Astrocyte (in vitro differentiated cells and primary cell): ENCODE results near the gene RHD. TPM values are rescaled to one million over a fixed set of nuclear protein-coding genes. Genes with fewer than 3 reads are reported as not detected.
"Not testable (repeated sequence)": the region's sequence is repeated elsewhere in the genome, so short reads cannot be mapped to it uniquely, and the experiment has no call there.

Source experiments
- DNase-seq: peaks from one replicate; pipeline ENCODE4 v3.0.0-alpha.2; 2010; ENCODE audit warnings: low read depth
- FAIRE-seq: peaks from 2 replicates; lab custom pipeline; 2011; peaks lifted over from hg19 to GRCh38; lab: Jason Lieb, UNC
- H2AFZ ChIP-seq: 2 replicates; pipeline ENCODE4 v1.6.0; 2012; ENCODE audit warnings: low read depth, low read length, inconsistent platforms
- H3K27ac ChIP-seq: 2 replicates; pipeline ENCODE4 v1.5.1; 2011; ENCODE audit warnings: low read depth, low read length, inconsistent platforms
- H3K27me3 ChIP-seq: 2 replicates; pipeline ENCODE4 v1.6.0; 2011; ENCODE audit warnings: low read length, inconsistent platforms; ENCODE audit not compliant: insufficient read depth
- H3K36me3 ChIP-seq: 2 replicates; pipeline ENCODE4 v1.5.1; 2011; ENCODE audit warnings: low read length, inconsistent platforms; ENCODE audit not compliant: insufficient read depth
- H3K4me1 ChIP-seq: 2 replicates; pipeline ENCODE4 v1.5.1; 2011; ENCODE audit warnings: low read length, inconsistent platforms; ENCODE audit not compliant: insufficient read depth
- H3K4me2 ChIP-seq: 2 replicates; pipeline ENCODE4 v1.6.0; 2012; ENCODE audit warnings: low read length, inconsistent platforms
- H3K4me3 ChIP-seq: 2 replicates; pipeline ENCODE4 v1.5.1; 2011; ENCODE audit warnings: low read depth, mild to moderate bottlenecking, low read length, inconsistent platforms; ENCODE audit not compliant: insufficient read depth
- H3K79me2 ChIP-seq: 2 replicates; pipeline ENCODE4 v1.6.0; 2012; ENCODE audit warnings: mild to moderate bottlenecking, low read length, inconsistent platforms; ENCODE audit not compliant: insufficient read depth
- H3K9ac ChIP-seq: 2 replicates; pipeline ENCODE4 v1.6.0; 2012; ENCODE audit warnings: mild to moderate bottlenecking, low read length, inconsistent platforms
- H3K9me3 ChIP-seq: 2 replicates; pipeline ENCODE4 v1.5.1; 2012; ENCODE audit warnings: low read depth, mild to moderate bottlenecking, low read length, inconsistent platforms; ENCODE audit not compliant: insufficient read depth
- H4K20me1 ChIP-seq: 2 replicates; pipeline ENCODE4 v1.6.0; 2012; ENCODE audit warnings: low read length, inconsistent platforms; ENCODE audit not compliant: insufficient read depth
- H3K27ac Mint-ChIP-seq: one replicate; pipeline ENCODE4 v1.8.0; 2021; ENCODE audit warnings: mild to moderate bottlenecking, mixed read lengths; ENCODE audit not compliant: unreplicated experiment
- H3K27me3 Mint-ChIP-seq: one replicate; pipeline ENCODE4 v1.8.0; 2021; ENCODE audit warnings: low read depth, mixed read lengths; ENCODE audit not compliant: unreplicated experiment
- H3K36me3 Mint-ChIP-seq: one replicate; pipeline ENCODE4 v1.8.0; 2021; ENCODE audit warnings: low read depth, mixed read lengths; ENCODE audit not compliant: unreplicated experiment
- H3K4me1 Mint-ChIP-seq: one replicate; pipeline ENCODE4 v1.8.0; 2021; ENCODE audit warnings: low read depth, mixed read lengths; ENCODE audit not compliant: unreplicated experiment
- H3K4me3 Mint-ChIP-seq: one replicate; pipeline ENCODE4 v1.8.0; 2021; ENCODE audit warnings: mild to moderate bottlenecking, moderate library complexity, mixed read lengths; ENCODE audit not compliant: unreplicated experiment
- H3K9me3 Mint-ChIP-seq: one replicate; pipeline ENCODE4 v1.8.0; 2021; ENCODE audit warnings: mild to moderate bottlenecking, mixed read lengths; ENCODE audit not compliant: unreplicated experiment
- total RNA-seq: library from RNA; stranded (reverse); gene quantifications from 2 replicates; pipeline ENCODE4 v1.2.1, GENCODE V29; 2021

Gene RHD
- total RNA-seq, 1 donor from 2014 or later = not detected

DNA sequence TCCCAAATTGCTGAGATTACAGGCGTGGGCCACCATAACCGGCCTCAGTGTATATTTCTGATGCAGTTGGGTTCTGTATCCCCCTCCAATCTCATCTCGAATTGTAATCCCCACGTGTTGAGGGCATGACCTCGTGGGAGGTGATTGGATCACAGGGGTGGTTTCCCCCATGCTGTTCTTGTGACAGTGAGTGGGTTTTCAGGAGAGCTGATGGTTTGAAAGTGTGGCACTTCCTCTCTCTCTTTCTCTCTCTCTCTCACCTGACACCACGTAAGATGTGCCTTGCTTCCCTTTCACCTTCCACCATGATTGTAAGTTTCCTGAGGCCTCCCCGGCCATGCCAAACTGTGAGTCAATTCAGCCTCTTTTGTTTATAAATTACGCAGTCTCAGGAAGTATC is 24.2 kb downstream of the RHD start:
- not testable (repeated sequence) for H3K4me3 ChIP-seq, DNase-seq, H3K9ac ChIP-seq, H3K27me3 Mint-ChIP-seq, H3K27ac ChIP-seq, H3K27me3 ChIP-seq, H3K9me3 ChIP-seq, H3K27ac Mint-ChIP-seq, H3K4me1 Mint-ChIP-seq, H3K4me1 ChIP-seq, H2AFZ ChIP-seq, FAIRE-seq, H4K20me1 ChIP-seq, H3K36me3 Mint-ChIP-seq, H3K4me3 Mint-ChIP-seq, H3K4me2 ChIP-seq, H3K9me3 Mint-ChIP-seq, H3K36me3 ChIP-seq, H3K79me2 ChIP-seq

DNA sequence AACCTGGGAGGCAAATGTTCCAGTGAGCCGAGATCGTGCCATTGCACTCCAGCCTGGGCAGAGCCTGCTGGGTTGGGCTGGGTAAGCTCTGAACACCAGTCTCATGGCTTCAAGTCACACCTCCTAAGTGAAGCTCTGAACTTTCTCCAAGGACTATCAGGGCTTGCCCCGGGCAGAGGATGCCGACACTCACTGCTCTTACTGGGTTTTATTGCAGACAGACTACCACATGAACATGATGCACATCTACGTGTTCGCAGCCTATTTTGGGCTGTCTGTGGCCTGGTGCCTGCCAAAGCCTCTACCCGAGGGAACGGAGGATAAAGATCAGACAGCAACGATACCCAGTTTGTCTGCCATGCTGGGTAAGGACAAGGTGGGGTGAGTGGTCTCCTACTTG is 28.4 kb downstream of the RHD start:
- not testable (repeated sequence) for H3K27me3 ChIP-seq, H3K9me3 ChIP-seq, H3K36me3 ChIP-seq, H2AFZ ChIP-seq, H3K4me3 Mint-ChIP-seq, H3K4me1 Mint-ChIP-seq, H3K36me3 Mint-ChIP-seq, H3K4me2 ChIP-seq, H3K27ac ChIP-seq, H3K27ac Mint-ChIP-seq, DNase-seq, H3K9ac ChIP-seq, H3K27me3 Mint-ChIP-seq, FAIRE-seq, H3K4me3 ChIP-seq, H3K79me2 ChIP-seq, H3K4me1 ChIP-seq, H4K20me1 ChIP-seq, H3K9me3 Mint-ChIP-seq

DNA sequence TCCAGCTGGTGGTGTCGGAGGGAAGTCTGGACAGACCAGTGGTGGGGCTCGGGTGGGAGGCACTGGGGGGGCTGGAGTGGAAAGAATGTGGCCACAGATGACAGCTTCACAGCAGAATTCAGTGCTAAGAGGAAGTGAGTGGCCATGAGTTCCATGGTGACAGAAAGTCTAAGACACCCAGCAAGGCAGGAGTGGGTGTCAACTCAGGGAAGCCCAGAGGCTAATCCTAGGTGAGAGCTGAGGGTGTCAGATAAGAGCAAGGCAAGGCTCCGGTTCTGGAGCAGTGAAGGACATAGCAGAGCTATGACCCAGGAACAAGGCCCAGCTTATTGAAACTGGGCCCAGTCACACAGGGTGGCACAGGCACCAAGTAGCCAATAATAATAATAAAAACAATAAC is 30.0 kb downstream of the RHD start:
- not testable (repeated sequence) for H3K27ac ChIP-seq, H3K4me2 ChIP-seq, H4K20me1 ChIP-seq, H3K79me2 ChIP-seq, H2AFZ ChIP-seq, H3K4me1 Mint-ChIP-seq, H3K27ac Mint-ChIP-seq, H3K4me3 Mint-ChIP-seq, H3K36me3 ChIP-seq, H3K27me3 Mint-ChIP-seq, H3K4me3 ChIP-seq, H3K36me3 Mint-ChIP-seq, H3K9me3 ChIP-seq, H3K4me1 ChIP-seq, H3K27me3 ChIP-seq, H3K9ac ChIP-seq, H3K9me3 Mint-ChIP-seq, DNase-seq, FAIRE-seq

DNA sequence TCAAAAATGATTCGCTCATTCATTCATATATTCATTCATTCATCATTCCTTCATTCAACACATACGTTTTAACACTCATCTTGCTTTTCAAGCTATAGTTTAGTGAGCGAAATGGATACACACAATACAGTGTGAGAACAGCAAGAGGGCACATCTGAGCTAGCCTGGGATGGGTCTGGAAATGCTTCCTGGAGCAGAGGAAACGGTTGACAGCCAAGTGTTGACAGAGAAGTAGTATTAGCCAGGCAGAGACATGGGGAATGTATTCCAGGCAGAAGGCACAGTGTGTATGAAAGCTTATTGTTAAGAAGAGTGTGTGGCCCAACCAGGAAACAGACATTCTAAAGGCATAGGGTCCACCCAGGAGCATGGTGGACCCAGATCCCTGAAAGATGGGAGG is 32.6 kb downstream of the RHD start:
- not testable (repeated sequence) for H3K4me1 Mint-ChIP-seq, H2AFZ ChIP-seq, H3K9me3 ChIP-seq, H3K4me3 ChIP-seq, H3K79me2 ChIP-seq, H3K27me3 Mint-ChIP-seq, FAIRE-seq, H3K36me3 ChIP-seq, H3K27me3 ChIP-seq, H3K4me2 ChIP-seq, H3K9ac ChIP-seq, H3K4me1 ChIP-seq, H3K9me3 Mint-ChIP-seq, H4K20me1 ChIP-seq, DNase-seq, H3K27ac ChIP-seq, H3K4me3 Mint-ChIP-seq, H3K36me3 Mint-ChIP-seq, H3K27ac Mint-ChIP-seq

DNA sequence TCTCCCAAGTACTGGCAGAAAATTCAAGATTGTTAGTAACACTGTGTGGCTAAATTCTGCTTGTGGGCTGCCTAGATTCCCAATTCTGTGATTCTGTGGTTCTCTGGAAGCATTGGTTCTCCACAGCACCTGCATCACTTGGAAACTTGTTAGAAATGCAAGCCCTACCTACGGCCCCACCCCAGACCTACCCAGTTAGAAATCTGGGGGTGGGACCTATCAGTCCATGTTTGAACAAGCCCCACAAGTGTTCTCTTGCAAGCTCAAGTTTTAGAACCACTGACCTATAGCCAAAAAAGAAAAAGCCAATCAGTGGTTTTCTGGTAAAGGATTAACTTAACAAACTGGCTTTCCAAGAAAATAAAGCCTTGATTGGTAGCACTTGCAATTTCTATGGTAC is 35.9 kb downstream of the RHD start:
- not testable (repeated sequence) for H3K9me3 Mint-ChIP-seq, H3K9ac ChIP-seq, H3K4me1 Mint-ChIP-seq, H3K4me1 ChIP-seq, FAIRE-seq, H3K4me3 ChIP-seq, H3K27ac Mint-ChIP-seq, H3K9me3 ChIP-seq, H3K4me2 ChIP-seq, H4K20me1 ChIP-seq, H3K27ac ChIP-seq, H3K36me3 ChIP-seq, H3K4me3 Mint-ChIP-seq, H3K27me3 Mint-ChIP-seq, DNase-seq, H3K36me3 Mint-ChIP-seq, H3K79me2 ChIP-seq, H2AFZ ChIP-seq, H3K27me3 ChIP-seq

DNA sequence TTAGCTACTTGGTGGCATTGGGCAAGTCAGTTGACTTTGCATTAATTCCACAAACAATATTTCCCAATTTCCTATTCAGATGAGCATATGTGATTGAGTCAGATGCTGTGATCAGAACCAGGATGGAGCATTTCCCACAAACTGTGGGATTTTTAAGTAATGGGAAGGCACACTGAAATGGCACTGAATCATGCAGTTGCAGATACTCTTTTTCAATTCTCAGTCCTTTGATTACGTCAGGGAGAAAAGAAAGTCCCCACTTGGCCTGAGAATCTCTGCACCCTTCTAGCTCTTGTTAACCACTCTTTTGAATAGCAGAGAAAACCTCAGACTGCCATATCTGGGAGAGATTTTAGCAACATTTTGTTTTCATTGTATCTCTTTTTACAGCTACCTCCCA is 36.8 kb downstream of the RHD start:
- H2AFZ ChIP-seq, H3K4me2 ChIP-seq, H3K27ac Mint-ChIP-seq, H3K4me3 Mint-ChIP-seq, H3K36me3 Mint-ChIP-seq, H3K27me3 Mint-ChIP-seq, H4K20me1 ChIP-seq, H3K4me3 ChIP-seq, H3K9ac ChIP-seq, H3K9me3 Mint-ChIP-seq, H3K79me2 ChIP-seq, H3K27me3 ChIP-seq, H3K9me3 ChIP-seq, FAIRE-seq, H3K4me1 Mint-ChIP-seq, H3K27ac ChIP-seq, H3K4me1 ChIP-seq, H3K36me3 ChIP-seq: not testable (repeated sequence)
- peak; percentile 11 for DNase-seq
